ENCODE results near the gene SPAG17. TPM values are rescaled to one million over a fixed set of nuclear protein-coding genes. Genes with fewer than 3 reads are reported as not detected.

SPAG17 gene
- polyA plus RNA-seq, 1 donor (not counting 4 experiments of a cell fraction or from before 2014, with no cell fraction given): 0.52 TPM

DNA sequence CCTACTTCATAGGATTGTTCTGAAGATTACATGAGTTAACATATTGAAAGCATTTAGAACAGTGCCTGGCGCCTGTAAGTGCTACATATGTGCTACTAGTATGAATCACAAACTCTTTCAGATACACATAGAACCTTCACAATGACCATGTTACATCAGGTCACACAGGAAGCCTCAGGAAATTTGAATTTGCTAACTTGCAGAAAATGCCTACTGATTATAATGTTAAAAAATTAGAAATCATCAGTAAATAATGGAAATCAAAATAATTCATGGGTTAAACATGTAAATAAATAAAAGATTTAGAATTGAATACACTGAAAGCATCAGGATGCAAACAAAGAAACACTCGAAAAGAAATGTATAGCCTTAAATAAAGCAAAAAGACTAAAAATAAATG, 94.9 kb downstream of the SPAG17 start:
- H3K4me2 ChIP-seq (ENCODE audit: control insufficient read depth, extremely low read depth, insufficient read depth, low read depth, low read length): no peak overlapping the region
- no peaks in the 10 kb centered on the region for H3K36me3 ChIP-seq (ENCODE audit: control insufficient read depth in 2 of 2, extremely low read depth in 1 of 2, insufficient read depth in 2 of 2, low read length in 2 of 2)
- FAIRE-seq: no peak
- DNase-seq (ENCODE audit: low read depth, low spot score): no peak
- no peak overlapping the region for H3K4me3 ChIP-seq (ENCODE audit: control insufficient read depth in 2 of 3, extremely low read depth in 1 of 3, insufficient read depth in 2 of 3, low read depth in 1 of 3, low read length in 3 of 3)
- no peak overlapping the region for H3K27ac ChIP-seq (ENCODE audit: control insufficient read depth, insufficient read depth, low read length)
- dilution Hi-C loops (cut with MboI; ENCODE audit: extremely low pct_ligation_motif_present, low sequenced_read_pairs): no loop called here
- no peaks in the 10 kb centered on the region for H3K4me1 ChIP-seq (ENCODE audit: control insufficient read depth, extremely low read depth, insufficient read depth, low read length)
- H3K9me1 ChIP-seq (ENCODE audit: control insufficient read depth, extremely low read depth, insufficient read depth, low read length): no peaks in the 10 kb centered on the region
- H3K9ac ChIP-seq (ENCODE audit: control insufficient read depth, extremely low read depth, insufficient read depth, low read length): no peak overlapping the region
- H3K9me3 ChIP-seq (ENCODE audit: control insufficient read depth, low read depth, low read length): no peaks in the 10 kb centered on the region
- no peak overlapping the region for H2AFZ ChIP-seq (ENCODE audit: control insufficient read depth, low read length)
- TF ChIP-seq EZH2 (IDR thresholded peaks at IDR 0.05; ENCODE audit: low read length): no peak
- TF ChIP-seq, protein P1, sequence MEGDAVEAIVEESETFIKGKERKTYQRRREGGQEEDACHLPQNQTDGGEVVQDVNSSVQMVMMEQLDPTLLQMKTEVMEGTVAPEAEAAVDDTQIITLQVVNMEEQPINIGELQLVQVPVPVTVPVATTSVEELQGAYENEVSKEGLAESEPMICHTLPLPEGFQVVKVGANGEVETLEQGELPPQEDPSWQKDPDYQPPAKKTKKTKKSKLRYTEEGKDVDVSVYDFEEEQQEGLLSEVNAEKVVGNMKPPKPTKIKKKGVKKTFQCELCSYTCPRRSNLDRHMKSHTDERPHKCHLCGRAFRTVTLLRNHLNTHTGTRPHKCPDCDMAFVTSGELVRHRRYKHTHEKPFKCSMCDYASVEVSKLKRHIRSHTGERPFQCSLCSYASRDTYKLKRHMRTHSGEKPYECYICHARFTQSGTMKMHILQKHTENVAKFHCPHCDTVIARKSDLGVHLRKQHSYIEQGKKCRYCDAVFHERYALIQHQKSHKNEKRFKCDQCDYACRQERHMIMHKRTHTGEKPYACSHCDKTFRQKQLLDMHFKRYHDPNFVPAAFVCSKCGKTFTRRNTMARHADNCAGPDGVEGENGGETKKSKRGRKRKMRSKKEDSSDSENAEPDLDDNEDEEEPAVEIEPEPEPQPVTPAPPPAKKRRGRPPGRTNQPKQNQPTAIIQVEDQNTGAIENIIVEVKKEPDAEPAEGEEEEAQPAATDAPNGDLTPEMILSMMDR (optimal IDR thresholded peaks at IDR 0.05 in 1 of 3, IDR thresholded peaks at IDR 0.05 in 1 of 3, conservative IDR thresholded peaks at IDR 0.05 in 1 of 3; ENCODE audit: extremely low read depth in 1 of 3, insufficient read depth in 2 of 3, low read length in 3 of 3): no peak
- no peaks in the 10 kb centered on the region for H3K79me2 ChIP-seq (ENCODE audit: control insufficient read depth, insufficient read depth, low read length)
- H4K20me1 ChIP-seq (ENCODE audit: control insufficient read depth, extremely low read depth, insufficient read depth, low read length): no peaks in the 10 kb centered on the region
- H3K27me3 ChIP-seq (ENCODE audit: control insufficient read depth, extremely low read depth, insufficient read depth, low read length): peaks cover 6% of the 10 kb centered on the region

DNA sequence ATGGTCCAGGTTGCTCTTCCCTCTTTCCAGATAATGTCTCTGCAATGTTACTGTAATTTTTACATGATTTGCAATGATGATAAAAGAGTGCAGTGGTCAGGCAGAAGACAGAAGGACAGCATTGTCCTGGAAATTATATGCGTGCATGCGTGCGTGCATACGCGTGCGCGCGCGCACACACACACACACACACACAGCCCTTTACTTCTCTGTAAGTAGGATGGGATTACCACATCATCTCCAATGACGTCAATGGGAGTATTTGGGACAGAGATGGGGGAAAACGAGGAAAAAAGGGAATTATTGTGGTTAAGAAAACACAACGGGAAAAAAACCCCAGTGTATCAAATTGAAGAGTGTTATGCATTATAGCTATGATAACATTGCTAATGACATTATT, 99.7 kb downstream of the SPAG17 start:
- no peaks in the 10 kb centered on the region for H4K20me1 ChIP-seq (ENCODE audit: control insufficient read depth, extremely low read depth, insufficient read depth, low read length)
- H3K4me2 ChIP-seq (ENCODE audit: control insufficient read depth, extremely low read depth, insufficient read depth, low read depth, low read length): no peak overlapping the region
- TF ChIP-seq, protein P1 (optimal IDR thresholded peaks at IDR 0.05 in 1 of 3, IDR thresholded peaks at IDR 0.05 in 1 of 3, conservative IDR thresholded peaks at IDR 0.05 in 1 of 3; ENCODE audit: extremely low read depth in 1 of 3, insufficient read depth in 2 of 3, low read length in 3 of 3): no peak
- no peak for TF ChIP-seq EZH2 (IDR thresholded peaks at IDR 0.05; ENCODE audit: low read length)
- no peak overlapping the region for H3K9ac ChIP-seq (ENCODE audit: control insufficient read depth, extremely low read depth, insufficient read depth, low read length)
- no peaks in the 10 kb centered on the region for H3K4me1 ChIP-seq (ENCODE audit: control insufficient read depth, extremely low read depth, insufficient read depth, low read length)
- no peaks in the 10 kb centered on the region for H3K36me3 ChIP-seq (ENCODE audit: control insufficient read depth in 2 of 2, extremely low read depth in 1 of 2, insufficient read depth in 2 of 2, low read length in 2 of 2)
- no peaks in the 10 kb centered on the region for H3K9me1 ChIP-seq (ENCODE audit: control insufficient read depth, extremely low read depth, insufficient read depth, low read length)
- FAIRE-seq: no peak
- DNase-seq (ENCODE audit: low read depth, low spot score): no peak
- dilution Hi-C loops (cut with MboI; ENCODE audit: extremely low pct_ligation_motif_present, low sequenced_read_pairs): no loop called here
- no peaks in the 10 kb centered on the region for H3K79me2 ChIP-seq (ENCODE audit: control insufficient read depth, insufficient read depth, low read length)
- H2AFZ ChIP-seq (ENCODE audit: control insufficient read depth, low read length): no peak overlapping the region
- peaks cover 2% of the 10 kb centered on the region for H3K27me3 ChIP-seq (ENCODE audit: control insufficient read depth, extremely low read depth, insufficient read depth, low read length)
- H3K27ac ChIP-seq (ENCODE audit: control insufficient read depth, insufficient read depth, low read length): no peak overlapping the region
- no peak overlapping the region for H3K4me3 ChIP-seq (ENCODE audit: control insufficient read depth in 2 of 3, extremely low read depth in 1 of 3, insufficient read depth in 2 of 3, low read depth in 1 of 3, low read length in 3 of 3)
- H3K9me3 ChIP-seq (ENCODE audit: control insufficient read depth, low read depth, low read length): no peaks in the 10 kb centered on the region
